Endothelial cell of umbilical vein (primary cell): Measurements from ENCODE around the gene MYH10.

Experiments used
- EZH2 ChIP-seq: IDR thresholded peaks from 2 replicates; pipeline ENCODE4 v1.6.1; 2012; ENCODE audit warnings: borderline replicate concordance, low read depth, mild to moderate bottlenecking, moderate library complexity, low read length, inconsistent platforms; ENCODE audit not compliant: severe bottlenecking
- MYC ChIP-seq: IDR thresholded peaks from one replicate; pipeline ENCODE4 v1.6.1; 2011; ENCODE audit warnings: mild to moderate bottlenecking, low read depth, low read length
- TF ChIP-seq, protein P1 (sequence below), 2 donors: IDR thresholded peaks; 1 replicate in 1 of 2; 2 replicates in 1 of 2; pipeline ENCODE4 v1.5.1; 2011; ENCODE audit warnings: low read length in 2 of 2, mild to moderate bottlenecking in 2 of 2, moderate library complexity in 2 of 2, control low read depth in 1 of 2, inconsistent platforms in 1 of 2, low read depth in 1 of 2; ENCODE audit not compliant: insufficient read depth in 1 of 2; ENCODE audit errors: extremely low read depth in 1 of 2

DNA sequence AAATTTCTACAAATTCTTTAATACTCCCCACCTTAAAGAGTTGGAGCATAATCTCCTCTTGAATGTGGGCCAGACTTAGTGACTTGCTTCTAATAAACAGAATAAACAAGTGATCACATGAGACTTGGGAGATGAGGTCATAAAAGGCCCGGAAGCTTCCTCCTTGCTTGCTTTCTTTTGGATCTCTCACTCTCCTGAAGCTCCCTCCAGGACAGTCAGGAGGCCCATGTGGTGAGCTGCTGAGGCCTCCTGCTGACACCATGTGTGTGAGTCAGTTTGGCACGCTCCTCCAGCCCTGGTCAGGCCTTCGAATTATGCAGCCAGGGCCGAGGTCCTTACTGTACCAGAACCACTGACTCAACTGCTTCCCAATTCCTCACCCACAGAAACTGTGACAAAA lies 141.6 kb downstream of the MYH10 start:
- TF ChIP-seq, protein P1, sequence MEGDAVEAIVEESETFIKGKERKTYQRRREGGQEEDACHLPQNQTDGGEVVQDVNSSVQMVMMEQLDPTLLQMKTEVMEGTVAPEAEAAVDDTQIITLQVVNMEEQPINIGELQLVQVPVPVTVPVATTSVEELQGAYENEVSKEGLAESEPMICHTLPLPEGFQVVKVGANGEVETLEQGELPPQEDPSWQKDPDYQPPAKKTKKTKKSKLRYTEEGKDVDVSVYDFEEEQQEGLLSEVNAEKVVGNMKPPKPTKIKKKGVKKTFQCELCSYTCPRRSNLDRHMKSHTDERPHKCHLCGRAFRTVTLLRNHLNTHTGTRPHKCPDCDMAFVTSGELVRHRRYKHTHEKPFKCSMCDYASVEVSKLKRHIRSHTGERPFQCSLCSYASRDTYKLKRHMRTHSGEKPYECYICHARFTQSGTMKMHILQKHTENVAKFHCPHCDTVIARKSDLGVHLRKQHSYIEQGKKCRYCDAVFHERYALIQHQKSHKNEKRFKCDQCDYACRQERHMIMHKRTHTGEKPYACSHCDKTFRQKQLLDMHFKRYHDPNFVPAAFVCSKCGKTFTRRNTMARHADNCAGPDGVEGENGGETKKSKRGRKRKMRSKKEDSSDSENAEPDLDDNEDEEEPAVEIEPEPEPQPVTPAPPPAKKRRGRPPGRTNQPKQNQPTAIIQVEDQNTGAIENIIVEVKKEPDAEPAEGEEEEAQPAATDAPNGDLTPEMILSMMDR (IDR thresholded peaks at IDR 0.05; ENCODE audit: extremely low read depth in 1 of 2, insufficient read depth in 1 of 2, low read depth in 1 of 2, low read length in 2 of 2): no peak
- no peak for TF ChIP-seq MYC
- no peak for TF ChIP-seq EZH2
